Stimulated activated CD8-positive, alpha-beta memory T cell treated with anti-CD3 and anti-CD28 coated beads, Interleukin-7, amount 100 ng/mL, for 4 hours (primary cell): ENCODE measurements around the gene SEMA3E.
"Not testable (repeated sequence)": the region's sequence is repeated elsewhere in the genome, so short reads cannot be mapped to it uniquely, and the experiment has no call there.

Source experiments
- DNase-seq, 2 donors: peaks; one replicate each; pipeline ENCODE4 v3.0.0-alpha.2; 2020; ENCODE audit warnings: low read depth in 2 of 2

SEMA3E gene

DNA sequence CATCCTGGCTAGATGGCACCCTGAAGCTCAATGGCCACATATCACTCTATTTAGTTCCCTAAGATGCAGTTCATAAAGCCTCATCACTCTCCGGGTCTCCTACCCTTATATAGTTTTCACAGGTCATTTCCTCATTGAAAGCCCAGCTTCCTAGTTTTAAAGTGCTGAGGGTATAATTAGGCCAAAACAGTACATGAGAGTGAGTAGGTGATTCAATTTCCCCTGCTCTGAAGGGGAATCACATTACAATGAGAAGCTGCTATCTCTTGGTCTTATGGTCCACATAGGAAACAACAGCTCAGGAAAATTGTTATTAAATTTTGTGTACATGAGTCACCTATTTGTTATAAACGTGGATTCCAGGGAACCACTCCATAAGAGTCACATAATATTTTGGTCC is 162.0 kb downstream of the SEMA3E start:
- DNase-seq = no peak

DNA sequence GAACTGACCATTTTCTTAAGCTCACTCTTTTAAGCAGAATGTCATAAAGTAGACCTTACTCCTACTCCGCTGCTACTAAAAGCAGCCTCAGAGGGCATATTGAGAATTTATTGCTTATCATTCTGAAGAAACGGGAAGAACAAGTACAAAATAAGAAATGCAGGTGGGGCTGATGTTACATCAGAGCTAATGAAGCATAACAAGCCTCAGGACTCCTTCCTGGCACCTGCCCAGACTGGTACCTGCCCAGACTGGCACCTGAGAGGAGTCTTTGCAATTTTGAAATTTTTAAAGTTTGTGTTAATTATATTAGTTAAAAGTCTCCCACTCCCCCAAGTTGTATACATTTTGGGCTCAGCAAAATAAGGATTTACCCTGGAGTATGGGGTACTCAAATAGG is 162.4 kb downstream of the SEMA3E start:
- DNase-seq = no peak

DNA sequence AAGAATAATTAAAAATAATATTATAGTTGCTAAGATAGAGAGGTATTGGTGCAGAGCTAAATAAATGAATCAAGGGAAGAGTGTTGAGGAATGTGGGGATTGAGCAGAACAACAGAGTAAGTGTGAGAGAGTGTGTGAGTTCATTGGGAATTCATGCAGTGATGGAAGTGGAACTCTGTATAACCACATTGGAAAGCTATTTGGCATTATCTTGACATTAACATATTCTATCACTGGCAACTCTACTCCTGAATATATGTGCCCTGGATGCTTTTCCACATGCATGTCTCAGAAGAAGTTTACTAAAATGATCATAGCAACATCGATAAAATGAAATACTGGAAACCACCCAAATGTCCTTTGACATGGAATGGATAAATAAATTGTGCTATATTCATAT is 164.1 kb downstream of the SEMA3E start:
- no peak for DNase-seq

DNA sequence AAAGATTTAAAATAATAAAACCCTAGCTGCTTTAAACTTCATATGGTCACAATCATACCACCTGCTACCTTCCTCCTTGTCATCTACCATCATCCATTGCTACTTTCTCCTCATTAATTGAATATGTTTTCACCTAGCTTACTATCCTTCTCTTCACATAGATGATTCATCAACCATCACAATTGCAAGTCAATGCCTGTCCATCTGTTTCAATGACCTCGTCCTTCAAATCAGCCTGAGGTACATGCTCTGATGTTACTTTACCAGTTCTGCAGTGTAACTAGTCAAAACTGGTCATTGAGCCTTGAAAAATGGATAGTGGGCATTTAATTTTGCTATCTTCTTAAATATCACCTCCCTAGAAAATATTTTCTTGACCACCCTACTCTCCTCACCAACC is 164.7 kb downstream of the SEMA3E start:
- no peak for DNase-seq

DNA sequence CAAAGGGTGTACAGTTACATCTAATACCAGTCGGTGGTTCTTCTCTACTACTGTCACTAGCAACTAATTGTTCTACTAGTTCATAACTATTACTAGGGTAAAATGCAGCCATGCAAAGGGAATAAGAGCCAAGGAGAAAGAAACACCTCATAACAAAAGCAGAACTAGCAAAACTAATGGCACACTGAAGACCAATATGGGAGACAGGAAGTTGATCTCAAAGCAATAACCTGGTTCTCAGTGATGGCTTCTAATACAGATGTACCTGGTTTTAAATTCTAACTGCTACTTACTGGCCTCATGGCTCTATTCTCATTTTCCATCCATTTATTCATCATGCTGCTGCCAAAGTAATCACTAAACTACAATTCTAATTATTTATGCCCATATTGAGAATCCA is 170.3 kb downstream of the SEMA3E start:
- no peak for DNase-seq

DNA sequence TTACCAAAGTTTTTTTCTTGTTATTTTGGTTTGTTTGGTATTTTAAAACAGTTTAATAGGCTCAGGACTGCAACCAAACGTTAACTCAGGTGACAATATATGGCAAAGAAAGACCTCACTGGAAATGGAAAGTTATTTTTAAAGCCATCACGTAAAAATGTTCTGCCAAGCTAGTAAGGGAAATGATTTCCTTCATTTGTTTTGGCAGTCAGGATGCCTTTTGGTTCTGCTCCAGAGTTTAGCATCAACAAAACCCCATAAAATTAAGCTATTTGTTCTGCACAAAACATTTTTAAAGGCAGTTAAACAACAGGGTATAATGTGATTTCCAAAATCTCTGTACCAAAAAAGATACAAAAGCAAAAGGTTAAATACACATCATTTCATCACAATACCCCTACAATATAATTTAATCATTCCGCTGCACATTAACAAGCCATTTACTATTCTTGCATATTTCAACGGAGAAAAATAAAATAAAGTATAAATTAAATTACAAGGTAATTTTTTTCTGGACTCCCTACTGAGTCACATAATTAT is 172.4 kb downstream of the SEMA3E start:
- no peak for DNase-seq

DNA sequence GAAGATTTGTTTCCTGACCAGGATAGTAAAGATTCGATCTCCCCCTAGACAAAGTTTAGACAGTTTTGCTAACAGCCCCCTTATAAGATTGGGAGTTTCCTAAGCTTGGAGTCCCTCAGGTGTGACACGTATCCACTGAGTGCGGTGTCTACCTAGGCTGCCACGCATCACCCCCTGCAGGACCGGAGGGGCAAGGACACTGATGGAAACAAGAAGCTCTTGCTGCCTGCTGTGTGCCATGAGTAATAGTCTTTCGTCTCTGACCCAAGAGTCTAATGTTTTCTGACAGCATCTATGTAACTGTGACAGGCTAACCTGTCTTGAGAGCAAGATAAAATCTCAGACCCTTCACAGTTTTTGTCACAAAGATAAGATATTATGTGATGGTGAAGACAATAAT is 173.5 kb downstream of the SEMA3E start:
- no peak for DNase-seq

DNA sequence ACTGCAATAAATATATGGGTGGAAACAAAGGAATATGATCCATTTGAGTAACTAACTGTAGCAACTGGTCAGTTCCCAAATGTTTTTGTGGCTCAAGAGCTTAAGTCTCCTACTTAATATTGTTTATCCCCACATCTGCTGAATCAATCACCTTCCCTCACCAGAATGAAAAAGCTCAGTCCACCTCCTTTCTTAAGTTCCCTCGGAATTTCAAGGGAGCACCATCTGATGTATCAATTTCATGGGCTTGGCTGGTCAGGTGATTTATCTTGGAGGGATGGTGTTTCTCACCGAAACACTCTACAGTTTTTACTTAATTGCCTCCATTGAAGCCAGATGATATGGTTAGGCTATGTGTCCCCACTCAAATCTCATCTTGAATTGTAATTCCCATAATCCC is 176.6 kb downstream of the SEMA3E start:
- no peak for DNase-seq

DNA sequence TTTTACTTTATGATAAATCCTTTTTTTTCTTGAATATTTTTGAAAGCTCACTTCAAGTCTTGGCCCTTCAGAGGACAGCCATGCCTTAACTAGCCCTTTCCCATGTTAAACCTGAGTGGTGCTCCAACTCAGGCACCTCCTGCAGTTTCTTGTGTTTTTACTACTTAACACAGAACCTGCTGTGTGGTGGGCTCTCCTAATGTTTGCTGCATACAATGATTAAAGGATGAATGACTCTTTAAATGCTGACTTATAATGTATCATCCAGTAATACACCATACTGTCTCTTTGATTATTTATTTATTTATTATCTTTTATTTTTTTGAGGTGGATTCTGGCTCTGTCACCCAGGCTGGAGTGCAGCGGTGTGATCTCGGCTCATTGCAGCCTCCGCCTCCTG is 179.4 kb downstream of the SEMA3E start:
- no peak for DNase-seq

DNA sequence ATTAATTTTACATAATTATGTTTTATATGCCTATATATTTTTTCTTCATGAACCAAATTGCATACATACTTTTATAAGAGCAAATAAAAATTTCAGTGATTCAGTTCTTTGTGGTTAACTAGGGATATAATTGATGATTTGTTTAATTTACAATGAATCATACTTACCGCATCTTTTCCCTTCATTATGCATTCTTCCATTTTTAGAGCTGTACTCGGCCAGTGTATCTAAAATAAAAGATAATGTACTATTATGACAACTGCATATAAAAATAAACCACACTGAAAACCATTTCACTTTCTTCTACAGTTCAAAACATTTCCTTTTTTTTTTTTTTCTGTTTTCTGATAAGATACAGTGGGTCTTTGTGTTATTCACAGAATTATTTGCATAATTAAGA is 179.9 kb downstream of the SEMA3E start:
- no peak for DNase-seq

DNA sequence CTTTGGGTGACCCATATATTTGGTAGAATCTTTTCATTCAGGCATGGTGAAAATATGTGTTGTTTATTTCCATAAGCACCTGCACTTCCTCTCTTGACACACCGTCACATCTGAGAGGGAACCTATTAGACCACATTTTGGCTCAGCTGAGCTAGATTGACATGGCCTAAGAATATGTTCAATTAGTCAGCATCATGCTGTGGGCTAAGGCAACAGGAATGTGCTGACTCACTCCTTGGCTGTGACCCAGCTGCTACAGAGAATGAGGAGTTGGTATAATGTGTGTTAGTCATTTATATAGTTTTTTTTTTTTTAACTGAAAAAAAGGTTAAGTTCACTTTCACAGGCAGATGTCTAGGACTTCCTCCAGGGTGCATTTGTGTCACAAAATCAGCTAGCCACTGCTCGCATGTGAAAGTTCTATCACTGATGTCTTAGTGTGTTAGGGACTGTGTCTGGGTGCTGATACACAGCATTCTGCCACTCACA is 180.6 kb downstream of the SEMA3E start:
- no peak for DNase-seq

DNA sequence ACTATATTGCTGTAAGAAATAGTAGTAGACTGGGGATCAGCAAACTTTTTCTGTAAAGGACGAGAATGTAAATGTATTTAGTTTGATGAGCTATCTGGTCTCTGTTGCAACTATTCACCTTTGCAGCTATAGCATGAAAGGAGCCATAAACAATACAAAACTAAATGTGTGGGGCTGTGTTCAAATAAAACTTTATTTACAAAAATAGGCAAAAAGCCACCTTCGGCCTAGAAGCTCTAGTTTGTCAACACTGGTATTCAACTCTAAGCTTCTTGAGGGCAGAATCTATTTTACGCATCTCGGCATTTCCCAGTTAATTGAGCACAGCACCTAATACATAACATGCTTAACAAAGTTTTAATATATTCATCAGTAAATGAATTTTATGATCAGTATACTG is 181.4 kb downstream of the SEMA3E start:
- DNase-seq = no peak

DNA sequence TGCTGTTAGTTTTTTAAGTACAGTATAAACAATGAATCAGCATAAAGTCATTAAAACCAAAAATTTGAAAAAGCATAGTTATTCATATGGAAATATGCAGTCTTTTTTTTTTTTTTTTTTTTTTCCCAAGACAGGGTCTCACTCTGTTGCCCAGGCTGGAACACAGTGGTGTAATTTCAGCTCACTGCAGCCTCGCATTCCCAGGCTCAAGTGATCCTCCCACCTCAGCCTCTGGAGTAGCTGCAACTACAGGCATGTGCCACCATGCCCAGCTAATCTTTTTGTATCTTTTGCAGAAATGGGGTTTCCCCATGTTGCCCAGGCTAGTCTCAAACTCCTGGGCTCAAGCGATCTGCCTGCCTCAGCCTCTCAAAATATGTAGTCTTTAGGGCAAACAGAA is 182.0 kb downstream of the SEMA3E start:
- no peak for DNase-seq

DNA sequence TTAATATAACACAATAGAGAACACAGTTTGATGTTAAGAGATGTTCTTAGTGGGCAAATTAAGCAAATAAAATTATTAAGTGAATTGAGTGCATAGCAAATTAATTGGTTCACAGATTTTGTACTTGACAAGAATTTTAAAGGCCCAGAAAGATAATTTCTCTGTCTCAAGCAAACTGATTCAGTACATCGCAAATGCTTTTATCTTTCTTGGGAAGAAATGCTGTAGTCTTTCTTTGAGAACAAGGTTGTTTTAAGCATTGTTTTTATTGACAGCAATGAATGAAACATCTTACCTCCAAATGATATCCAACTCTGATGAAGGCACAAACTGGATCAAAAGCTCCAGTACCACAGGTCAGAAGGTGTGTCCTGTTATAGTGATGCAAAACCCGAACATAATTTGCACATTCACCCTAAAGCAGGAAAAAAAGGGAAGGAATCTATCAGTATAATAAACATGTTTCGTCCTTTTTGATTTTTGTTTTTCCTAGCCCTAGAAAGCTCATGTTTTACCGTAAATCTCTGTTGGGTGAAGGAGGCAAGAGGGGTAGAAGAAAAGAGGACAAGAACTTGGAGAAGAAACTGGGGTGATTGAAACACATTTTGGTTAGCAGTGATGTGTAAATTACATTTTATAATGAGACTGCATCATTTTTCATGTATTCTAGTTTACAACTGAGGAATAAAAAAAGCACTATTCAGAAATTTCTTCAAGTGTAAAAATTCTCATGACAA is 182.6 kb downstream of the SEMA3E start:
- DNase-seq = no peak

DNA sequence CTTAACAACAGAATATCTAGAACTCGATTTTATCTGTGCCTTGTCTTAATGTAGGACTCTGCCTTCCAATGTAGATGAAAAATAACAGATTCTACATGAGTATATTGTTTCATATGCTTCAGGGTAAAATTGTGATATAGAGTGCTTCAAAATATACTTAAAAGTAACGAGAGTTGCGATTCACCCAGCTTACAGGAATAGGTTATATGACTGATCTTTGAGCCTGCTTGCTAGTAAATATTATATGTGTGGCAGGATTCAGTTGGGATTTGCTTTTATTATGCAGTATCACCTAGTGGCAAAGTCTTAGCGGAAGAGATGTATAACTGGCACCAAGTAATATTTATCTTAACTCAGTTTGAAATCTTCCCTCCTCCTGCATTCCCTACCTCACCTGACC is 183.3 kb downstream of the SEMA3E start:
- no peak for DNase-seq

DNA sequence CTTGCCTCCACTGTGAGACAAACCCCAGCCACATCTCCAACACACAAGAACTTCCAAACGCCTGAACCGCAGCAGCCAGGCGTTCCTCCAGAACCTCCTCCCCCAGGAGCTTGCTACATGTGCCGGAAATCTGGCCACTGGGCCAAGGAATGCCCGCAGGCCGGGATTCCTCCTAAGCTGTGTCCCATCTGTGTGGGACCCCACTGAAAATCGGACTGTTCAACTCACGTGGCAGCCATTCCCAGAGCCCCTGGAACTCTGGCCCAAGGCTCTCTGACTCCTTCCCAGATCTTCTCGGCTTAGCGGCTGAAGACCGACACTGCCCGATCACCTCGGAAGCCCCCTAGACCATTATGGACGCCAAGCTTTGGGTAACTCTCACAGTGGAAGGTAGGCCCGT is 187.1 kb downstream of the SEMA3E start:
- DNase-seq = not testable (repeated sequence)

DNA sequence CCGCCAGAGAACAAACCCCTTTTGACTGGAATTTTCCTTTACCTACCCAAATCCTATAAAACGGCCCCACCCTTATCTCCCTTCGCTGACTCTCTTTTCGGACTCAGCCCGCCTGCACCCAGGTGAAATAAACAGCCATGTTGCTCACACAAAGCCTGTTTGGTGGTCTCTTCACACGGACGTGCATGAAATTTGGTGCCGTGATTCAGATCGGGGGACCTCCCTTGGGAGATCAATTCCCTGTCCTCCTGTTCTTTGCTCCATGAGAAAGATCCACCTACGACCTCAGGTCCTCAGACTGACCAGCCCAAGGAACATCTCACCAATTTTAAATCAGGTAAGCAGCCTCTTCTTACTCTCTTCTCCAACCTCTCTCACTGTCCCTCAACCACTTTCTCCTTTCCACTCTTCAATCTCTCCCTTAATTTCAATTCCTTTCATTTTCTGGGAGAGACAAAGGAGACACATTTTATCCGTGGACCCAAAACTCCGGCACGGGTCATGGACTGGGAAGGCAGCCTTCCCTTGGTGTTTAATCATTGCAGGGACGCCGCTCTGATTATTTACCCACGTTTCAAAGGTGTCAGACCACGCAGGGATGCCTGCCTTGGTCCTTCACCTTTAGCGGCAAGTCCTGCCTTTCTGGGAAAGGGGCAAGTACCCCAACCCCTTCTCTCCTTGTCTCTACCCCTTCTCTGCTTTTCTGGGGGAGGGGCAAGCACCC is 188.8 kb downstream of the SEMA3E start:
- not testable (repeated sequence) for DNase-seq

DNA sequence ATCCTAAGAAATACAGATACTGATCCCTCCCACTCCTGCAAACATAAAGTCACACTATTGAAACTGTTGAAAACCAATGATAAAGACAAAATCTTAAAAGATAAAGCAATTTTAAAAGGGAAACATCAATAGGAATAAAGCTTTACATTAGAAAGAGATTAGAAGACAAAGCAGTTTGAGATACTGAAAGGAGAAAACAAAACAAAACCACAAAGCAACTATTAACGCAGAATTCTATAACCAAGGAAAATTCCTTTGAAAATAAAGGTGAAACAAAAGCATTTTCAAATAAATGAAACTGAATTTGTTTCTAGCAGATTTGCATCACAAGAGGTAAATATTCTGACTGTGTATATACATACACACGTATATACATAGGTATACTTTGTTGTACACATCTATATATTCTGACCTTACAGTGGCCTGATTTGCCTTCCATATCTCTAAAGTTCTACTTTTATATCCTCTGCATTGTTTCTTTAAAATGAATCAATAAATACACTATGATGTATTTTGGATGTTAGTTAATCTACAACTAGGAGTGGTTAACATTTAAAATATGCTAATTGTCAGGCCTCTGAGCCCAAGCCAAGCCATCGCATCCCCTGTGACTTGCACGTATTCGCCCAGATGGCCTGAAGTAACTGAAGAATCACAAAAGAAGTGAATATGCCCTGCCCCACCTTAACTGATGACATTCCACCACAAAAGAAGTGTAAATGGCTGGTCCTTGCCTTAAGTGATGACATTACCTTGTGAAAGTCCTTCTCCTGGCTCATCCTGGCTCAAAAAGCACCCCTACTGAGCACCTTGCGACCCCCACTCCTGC is 189.6 kb downstream of the SEMA3E start:
- not testable (repeated sequence) for DNase-seq

DNA sequence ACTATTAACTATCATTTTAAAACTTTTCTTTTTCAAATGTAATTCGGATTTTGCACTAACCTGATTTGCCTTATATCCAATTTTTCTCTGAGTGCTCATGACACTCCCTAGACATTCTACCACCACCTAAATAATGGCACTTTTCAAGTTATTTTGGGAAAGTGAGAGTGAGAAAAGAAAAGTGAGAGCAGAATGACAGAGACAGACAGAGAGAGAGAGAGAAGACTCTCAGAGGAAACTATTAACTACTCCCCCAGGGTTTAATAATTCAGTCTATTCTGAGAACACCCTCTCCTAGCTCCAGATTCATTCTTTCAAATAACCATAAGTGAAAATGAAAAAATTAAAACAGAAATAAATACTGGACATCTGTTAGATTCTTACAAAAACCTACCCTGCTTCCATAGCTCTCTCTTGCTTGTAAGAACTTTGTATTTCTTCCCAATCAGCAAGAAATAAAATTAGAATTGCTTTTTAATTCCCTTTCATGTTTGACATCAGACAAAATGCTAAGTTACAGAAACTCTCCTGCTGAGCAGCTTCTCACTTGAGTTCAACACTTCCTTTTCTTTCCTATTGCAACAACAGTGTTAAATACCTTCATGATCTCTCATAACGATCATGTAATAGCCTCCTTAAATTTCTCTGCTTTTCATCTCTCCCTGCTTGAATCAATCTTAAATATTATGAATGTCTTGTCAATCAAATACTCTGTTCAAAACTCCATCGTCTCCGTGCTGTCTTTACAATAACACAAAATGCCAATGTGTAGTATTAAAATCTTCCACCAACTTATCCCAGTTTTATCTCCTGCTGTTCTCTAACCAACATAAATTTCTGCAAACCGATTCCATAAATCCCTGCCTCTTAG is 191.7 kb downstream of the SEMA3E start:
- DNase-seq = no peak

DNA sequence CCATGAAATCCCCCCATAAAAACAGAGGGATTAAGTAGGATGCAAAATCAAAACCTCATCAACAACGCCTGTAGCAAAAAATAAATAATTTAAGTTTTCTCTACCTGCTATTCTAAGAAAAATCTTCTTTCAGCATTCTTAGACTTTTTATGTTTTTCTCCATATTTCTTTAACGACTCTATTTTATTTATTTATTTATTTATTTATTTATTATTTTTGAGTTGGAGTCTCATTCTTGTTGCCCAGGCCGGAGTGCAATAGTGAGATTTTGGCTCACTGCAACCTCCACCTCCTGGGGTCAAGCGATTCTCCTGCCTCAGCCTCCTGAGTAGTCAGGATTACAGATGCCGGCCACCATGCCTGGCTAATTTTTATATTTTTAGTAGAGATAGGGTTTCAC is 192.5 kb downstream of the SEMA3E start:
- DNase-seq = no peak

DNA sequence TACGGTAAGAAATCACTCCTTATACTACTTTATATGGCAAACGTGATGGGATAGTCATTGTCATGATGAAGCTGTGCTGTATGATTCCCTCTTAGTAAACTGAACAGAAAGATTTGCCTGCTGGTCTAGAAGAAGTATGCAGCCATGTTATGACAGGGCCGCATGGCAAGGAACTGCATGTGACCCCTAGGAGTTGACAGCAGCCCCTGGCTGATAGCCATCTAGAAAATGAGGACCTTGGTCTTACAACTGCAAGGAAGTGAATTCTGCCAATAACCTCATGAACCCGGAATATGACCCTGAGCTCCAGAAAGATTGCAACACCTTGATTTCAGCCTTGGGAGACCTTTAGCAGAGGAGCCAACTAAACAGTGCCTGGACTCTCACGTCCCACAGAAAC is 193.3 kb downstream of the SEMA3E start:
- DNase-seq = no peak
